Endometrial microvascular endothelial cells (primary cell): Measurements from ENCODE around the gene SP2. TPM values are rescaled to one million over a fixed set of nuclear protein-coding genes. Genes with fewer than 3 reads are reported as not detected.

Source experiments
- in situ Hi-C: cut with HindIII; loops from 2 replicates; pipeline ENCODE4 v1.10.0; 2017; ENCODE audit warnings: low sequenced_read_pairs, low pct_unique_long_range_greater_than_20kb; ENCODE audit errors: inconsistent ontology term
- total RNA-seq: library from RNA; depleted of rRNA; stranded (reverse); fragments of >200 nt; gene quantifications from one replicate; pipeline ENCODE4 v1.2.3, GENCODE V29; 2015; ENCODE audit errors: inconsistent ontology term

SP2 gene
- total RNA-seq, 1 donor from 2014 or later: 1.4 TPM

- in situ Hi-C loops: no loop called here
Observed at GRCh38 chr17:47941246-47942095, 45.4 kb downstream of the SP2 start, which contains the start of gene PNPO. Gene PNPO (plus strand): TSS chr17:47941571. CDS start chr17:47941676, 105 bp downstream.

GRCh38 chr17:47942096-47942510, 46.1 kb downstream of the SP2 start:
- in situ Hi-C loops: no loop called here

GRCh38 chr17:47942568-47942967, 46.5 kb downstream of the SP2 start:
- in situ Hi-C loops: no loop called here

GRCh38 chr17:47945080-47945479, 49.0 kb downstream of the SP2 start:
- in situ Hi-C loops: no loop called here

DNA sequence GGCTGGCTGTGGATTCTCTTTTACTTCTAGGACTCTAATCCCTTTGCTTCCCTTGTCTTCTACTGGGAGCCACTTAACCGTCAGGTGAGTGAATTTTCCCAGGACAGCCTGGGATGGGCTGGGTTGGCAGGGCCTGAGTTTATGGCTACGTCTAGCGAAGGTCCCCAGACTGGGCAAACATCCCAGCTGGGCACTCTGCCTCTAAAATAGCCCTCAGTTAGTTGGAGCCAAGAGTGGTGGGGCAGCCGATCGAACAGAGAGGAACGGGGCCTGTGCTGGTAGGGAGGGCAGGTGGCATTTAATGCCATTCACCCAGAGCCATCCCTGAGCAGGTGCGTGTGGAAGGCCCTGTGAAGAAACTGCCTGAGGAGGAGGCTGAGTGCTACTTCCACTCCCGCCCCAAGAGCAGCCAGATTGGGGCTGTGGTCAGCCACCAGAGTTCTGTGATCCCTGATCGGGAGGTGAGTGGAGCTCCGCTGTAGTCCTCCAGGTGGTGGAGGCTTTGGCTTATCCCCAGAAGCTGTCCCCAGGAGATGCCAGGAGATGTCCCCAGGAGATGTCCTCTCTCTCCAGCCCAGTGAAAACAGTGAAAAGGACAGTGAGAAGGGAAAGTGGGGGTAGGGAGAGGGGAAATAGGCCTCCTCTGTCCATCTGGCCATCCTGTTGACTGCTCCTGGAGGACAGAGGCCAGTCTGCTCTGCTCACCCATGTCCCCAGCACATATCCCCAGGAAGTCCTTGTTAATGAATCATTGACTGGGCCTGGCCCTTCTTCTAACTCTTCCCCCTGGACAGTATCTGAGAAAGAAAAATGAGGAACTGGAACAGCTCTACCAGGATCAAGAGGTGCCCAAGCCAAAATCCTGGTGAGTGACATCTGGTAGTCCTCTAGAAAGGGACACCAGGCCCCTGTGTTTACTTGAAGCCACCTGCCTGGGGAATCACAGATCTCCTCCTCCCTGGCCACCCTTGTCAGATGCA, 49.8 kb downstream of the SP2 start:
- in situ Hi-C loops: no loop called here

GRCh38 chr17:47946516-47946915, 50.5 kb downstream of the SP2 start:
- in situ Hi-C loops: no loop called here

GRCh38 chr17:47946929-47947397, 50.9 kb downstream of the SP2 start:
- in situ Hi-C loops: no loop called here

DNA sequence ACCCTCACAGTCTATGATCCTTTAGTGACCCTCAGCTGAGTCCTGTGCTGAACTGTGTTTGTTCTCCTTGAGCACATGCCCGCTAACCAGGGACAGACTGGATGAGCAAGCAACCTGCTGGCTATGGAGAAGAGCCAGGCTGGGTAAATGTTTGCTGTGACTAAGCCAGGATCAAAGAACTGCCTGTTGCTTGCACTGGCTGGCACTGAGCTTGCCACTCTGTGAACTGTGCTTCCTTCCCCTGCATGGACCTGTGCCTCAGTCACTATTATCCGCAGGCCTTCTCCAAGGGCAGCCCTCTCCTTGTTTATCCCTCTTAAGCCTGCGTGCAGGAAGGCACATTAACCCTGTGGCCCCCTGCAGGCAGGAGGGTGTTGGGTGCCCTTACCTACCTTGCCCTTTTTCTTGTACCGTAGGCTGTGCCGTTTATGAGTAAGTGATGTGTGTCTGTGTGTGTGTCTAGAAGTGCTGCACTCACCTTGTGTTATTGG, 52.7 kb downstream of the SP2 start:
- in situ Hi-C loops: no loop called here

- in situ Hi-C loops: no loop called here
Observed at GRCh38 chr17:47949197-47949759, 53.2 kb downstream of the SP2 start.

DNA sequence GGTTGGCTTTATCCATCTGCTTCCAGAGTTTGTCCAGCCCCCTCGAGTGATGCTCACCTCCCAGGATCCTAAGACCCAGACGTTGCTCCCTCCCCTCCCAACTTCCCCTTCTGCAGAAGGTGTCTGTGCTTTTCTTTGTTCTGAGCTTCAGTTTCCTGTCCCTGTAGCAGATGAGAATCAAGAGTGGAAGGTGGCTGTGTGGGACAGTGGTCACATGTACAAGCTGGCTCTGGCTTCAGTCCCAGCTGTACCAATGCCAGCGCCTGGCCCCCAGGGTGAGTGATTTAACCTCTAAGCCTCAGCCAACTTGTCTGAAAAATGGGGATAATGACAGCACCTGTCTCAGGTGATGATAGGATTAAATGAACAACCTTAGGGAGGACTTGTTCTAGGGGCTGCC, 53.9 kb downstream of the SP2 start:
- in situ Hi-C loops: no loop called here

- in situ Hi-C loops: no loop called here
Observed at GRCh38 chr17:47950448-47950847, 54.4 kb downstream of the SP2 start.

GRCh38 chr17:47952171-47953021, 56.4 kb downstream of the SP2 start:
- in situ Hi-C loops: no loop called here

GRCh38 chr17:47953909-47954308, 57.9 kb downstream of the SP2 start:
- in situ Hi-C loops: no loop called here

GRCh38 chr17:47955497-47956461, 59.7 kb downstream of the SP2 start:
- in situ Hi-C loops: no loop called here

GRCh38 chr17:47956791-47957590, 61.0 kb downstream of the SP2 start:
- in situ Hi-C loops: no loop called here
